HepG2 (cell line): ENCODE data around the gene FCER1G. TPM values are rescaled to one million over a fixed set of nuclear protein-coding genes. Genes with fewer than 3 reads are reported as not detected.

Source experiments
- FOXA1 ChIP-seq, 2 experiments: fragments of 450-650 bp in 1 of 2; sonication (generic) in 1 of 2; formaldehyde crosslinking in 1 of 2; IDR thresholded peaks; 2 replicates each; pipeline versions ENCODE4 v1.4.0 to v1.6.1; 2016 to 2020; ENCODE audit warnings: missing genetic modification reagents in 1 of 2
- HOXA7 ChIP-seq: sonication (generic); formaldehyde crosslinking; IDR thresholded peaks from 2 replicates; pipeline ENCODE4 v1.8.1; 2022; ENCODE audit warnings: mild to moderate bottlenecking, missing genetic modification reagents, moderate library complexity
- MEF2D ChIP-seq: sonication (generic); formaldehyde crosslinking; IDR thresholded peaks from 2 replicates; pipeline ENCODE4 v1.5.1; 2020; ENCODE audit warnings: mild to moderate bottlenecking, missing genetic modification reagents
- MXD4 ChIP-seq: IDR thresholded peaks from 2 replicates; pipeline ENCODE4 v1.6.1; 2016; ENCODE audit warnings: mild to moderate bottlenecking, missing biosample characterization, missing genetic modification reagents
- RAD21 ChIP-seq: fragments of 450-650 bp; formaldehyde crosslinking; IDR thresholded peaks from 2 replicates; pipeline ENCODE4 v1.5.0; 2020; ENCODE audit warnings: mild to moderate bottlenecking
- SALL2 ChIP-seq: sonication (generic); formaldehyde crosslinking; IDR thresholded peaks from 2 replicates; pipeline ENCODE4 v1.8.1; 2023; ENCODE audit warnings: mild to moderate bottlenecking, missing genetic modification reagents, inconsistent platforms
- SETDB1 ChIP-seq: sonication (generic); formaldehyde crosslinking; IDR thresholded peaks from 2 replicates; pipeline ENCODE4 v1.5.1; 2020; ENCODE audit warnings: missing genetic modification reagents, mild to moderate bottlenecking, borderline replicate concordance
- U2AF1 ChIP-seq: fragments of 200-400 bp; formaldehyde crosslinking; optimal IDR thresholded peaks from 2 replicates; pipeline ENCODE3; 2017; ENCODE audit warnings: mild to moderate bottlenecking, low read depth, low read length
- ZNF44 ChIP-seq: sonication (generic); formaldehyde crosslinking; IDR thresholded peaks from 2 replicates; pipeline ENCODE4 v1.5.1; 2020; ENCODE audit warnings: mild to moderate bottlenecking, missing genetic modification reagents
- ZNF496 ChIP-seq: sonication (generic); formaldehyde crosslinking; IDR thresholded peaks from 2 replicates; pipeline ENCODE4 v1.8.1; 2023; ENCODE audit warnings: mild to moderate bottlenecking, moderate library complexity, missing genetic modification reagents; ENCODE audit not compliant: insufficient replicate concordance
- polyA plus RNA-seq, 8 experiments: library from polyadenylated mRNA; depleted of rRNA in 3 of 8; stranded (reverse) in 7 of 8; unstranded in 1 of 8; fragments of >200 nt; fragmentation: Illumina TruSeq in 4 of 8; extraction: Trizol in 4 of 8; gene quantifications; 2 replicates each; pipeline versions ENCODE4 v1.2.1 to v1.2.3, GENCODE V29; 2011 to 2016; ENCODE audit warnings: low read depth in 4 of 8, missing spikeins in 1 of 8, mixed read lengths in 1 of 8; ENCODE audit not compliant: insufficient read depth in 1 of 8
- total RNA-seq, 5 experiments: library from RNA; depleted of rRNA; stranded (reverse); fragments of >200 nt; fragmentation: Illumina TruSeq; extraction: Trizol; gene quantifications; 2 replicates each; pipeline ENCODE4 v1.2.3, GENCODE V29; 2016; ENCODE audit warnings: low read depth in 1 of 5
- TF ChIP-seq, protein P1 (sequence below): conservative IDR thresholded peaks from 2 replicates; pipeline ENCODE4 v1.6.1; 2018; ENCODE audit warnings: missing genetic modification reagents
- TF ChIP-seq, protein P2 (sequence below): IDR thresholded peaks from 2 replicates; pipeline ENCODE4 v1.6.1; 2016; ENCODE audit warnings: low read depth, borderline replicate concordance
- TF ChIP-seq, protein P3 (sequence below): sonication (generic); formaldehyde crosslinking; IDR thresholded peaks from 2 replicates; pipeline ENCODE4 v1.5.0; 2020; ENCODE audit warnings: missing genetic modification reagents
- TF ChIP-seq, protein P4 (sequence below): IDR thresholded peaks from 2 replicates; pipeline ENCODE4 v1.6.1; 2012; ENCODE audit warnings: inconsistent platforms

The FCER1G gene
- total and polyA plus RNA-seq, 2 of the 13 experiments (the other 11 are each of a cell fraction or from before 2014, with no cell fraction given): 1.3 to 6.4 TPM

DNA sequence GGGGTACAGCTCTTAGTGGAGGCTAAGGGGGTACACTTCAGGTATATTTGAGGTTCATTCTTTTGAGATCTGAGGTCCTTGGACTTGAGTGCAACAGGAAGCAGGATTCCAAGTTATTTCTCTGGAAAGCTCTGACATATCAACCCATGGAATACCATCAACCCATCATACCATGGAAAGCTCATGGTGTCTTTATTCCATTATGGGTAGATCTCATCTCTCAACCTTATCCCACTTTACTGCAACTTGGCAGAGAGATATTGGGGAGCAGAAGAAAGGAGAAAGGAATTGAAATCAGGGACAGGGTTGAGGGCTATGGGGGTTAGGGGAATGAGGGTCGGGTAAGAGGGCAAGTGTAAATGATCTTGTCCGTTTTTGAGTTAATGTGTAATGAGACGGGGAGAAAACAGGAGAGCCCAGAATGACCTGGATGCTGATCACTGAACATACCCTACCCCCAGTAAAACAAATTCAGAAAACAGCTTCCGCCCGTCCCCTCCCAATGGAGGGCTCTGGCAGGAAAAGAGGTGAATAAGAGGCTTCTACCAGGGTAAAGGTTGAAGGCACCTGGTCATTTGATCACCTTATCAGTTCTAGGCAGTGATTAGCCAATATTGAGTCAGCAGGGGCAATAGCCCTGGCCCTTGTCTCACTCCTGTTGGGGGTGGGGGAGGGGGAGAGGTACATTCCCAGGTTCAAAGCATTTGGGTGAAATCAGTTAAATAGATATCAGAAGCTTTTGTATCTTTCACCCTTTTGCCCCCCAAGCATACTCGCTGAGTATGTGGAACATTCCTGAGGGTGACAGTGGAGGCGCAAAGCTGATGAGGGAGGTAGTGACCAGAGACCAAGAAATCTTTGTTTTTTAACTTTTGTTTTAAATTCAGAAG lies 9.0 kb downstream of the FCER1G start (continued):
- TF ChIP-seq FOXA1 (IDR thresholded peaks at IDR 0.05): no peak
- TF ChIP-seq FOXA1 (CRISPR knock-in tag; IDR thresholded peaks at IDR 0.05): peak; percentile 81
- TF ChIP-seq, protein P1, sequence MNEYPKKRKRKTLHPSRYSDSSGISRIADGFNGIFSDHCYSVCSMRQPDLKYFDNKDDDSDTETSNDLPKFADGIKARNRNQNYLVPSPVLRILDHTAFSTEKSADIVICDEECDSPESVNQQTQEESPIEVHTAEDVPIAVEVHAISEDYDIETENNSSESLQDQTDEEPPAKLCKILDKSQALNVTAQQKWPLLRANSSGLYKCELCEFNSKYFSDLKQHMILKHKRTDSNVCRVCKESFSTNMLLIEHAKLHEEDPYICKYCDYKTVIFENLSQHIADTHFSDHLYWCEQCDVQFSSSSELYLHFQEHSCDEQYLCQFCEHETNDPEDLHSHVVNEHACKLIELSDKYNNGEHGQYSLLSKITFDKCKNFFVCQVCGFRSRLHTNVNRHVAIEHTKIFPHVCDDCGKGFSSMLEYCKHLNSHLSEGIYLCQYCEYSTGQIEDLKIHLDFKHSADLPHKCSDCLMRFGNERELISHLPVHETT (CRISPR knock-in tag): no peak
- TF ChIP-seq, protein P2, sequence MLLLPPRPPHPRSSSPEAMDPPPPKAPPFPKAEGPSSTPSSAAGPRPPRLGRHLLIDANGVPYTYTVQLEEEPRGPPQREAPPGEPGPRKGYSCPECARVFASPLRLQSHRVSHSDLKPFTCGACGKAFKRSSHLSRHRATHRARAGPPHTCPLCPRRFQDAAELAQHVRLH (CRISPR knock-in tag): no peak
- TF ChIP-seq MEF2D: 0 out of 2 replicates have a peak, but pooled peaks have one; percentile 51
- TF ChIP-seq SALL2 (CRISPR knock-in tag): no peak
- TF ChIP-seq, protein P3, sequence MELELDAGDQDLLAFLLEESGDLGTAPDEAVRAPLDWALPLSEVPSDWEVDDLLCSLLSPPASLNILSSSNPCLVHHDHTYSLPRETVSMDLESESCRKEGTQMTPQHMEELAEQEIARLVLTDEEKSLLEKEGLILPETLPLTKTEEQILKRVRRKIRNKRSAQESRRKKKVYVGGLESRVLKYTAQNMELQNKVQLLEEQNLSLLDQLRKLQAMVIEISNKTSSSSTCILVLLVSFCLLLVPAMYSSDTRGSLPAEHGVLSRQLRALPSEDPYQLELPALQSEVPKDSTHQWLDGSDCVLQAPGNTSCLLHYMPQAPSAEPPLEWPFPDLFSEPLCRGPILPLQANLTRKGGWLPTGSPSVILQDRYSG: no peak
- TF ChIP-seq HOXA7 (CRISPR knock-in tag): no peak
- TF ChIP-seq ZNF496: no peak
- 0 out of 2 replicates have a peak, but pooled peaks have one; percentile 18 for TF ChIP-seq RAD21 (CRISPR knock-in tag)
- TF ChIP-seq, protein P4, sequence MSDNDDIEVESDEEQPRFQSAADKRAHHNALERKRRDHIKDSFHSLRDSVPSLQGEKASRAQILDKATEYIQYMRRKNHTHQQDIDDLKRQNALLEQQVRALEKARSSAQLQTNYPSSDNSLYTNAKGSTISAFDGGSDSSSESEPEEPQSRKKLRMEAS: no peak
- no peak for TF ChIP-seq SETDB1 (CRISPR knock-in tag)
- no peak for TF ChIP-seq ZNF44
- 0 out of 2 replicates have a peak, but pooled peaks have one; percentile 28 for TF ChIP-seq MXD4 (CRISPR knock-in tag)
- no peak for TF ChIP-seq U2AF1
